Aorta (tissue), 5 donors: ENCODE results near the gene C9orf85. TPM values are rescaled to one million over a fixed set of nuclear protein-coding genes. Genes with fewer than 3 reads are reported as not detected.
"Not testable (repeated sequence)": the region's sequence is repeated elsewhere in the genome, so short reads cannot be mapped to it uniquely, and the experiment has no call there.

Experiments used
- ATAC-seq: fragments of 200-7000 bp; cut with Tn5 transposase; one replicate; pipeline ENCODE4 v1.9.1; 2022; ENCODE audit warnings: moderate library complexity; ENCODE audit not compliant: low FRiP score
- DNase-seq, 2 donors: peaks; one replicate each; pipeline ENCODE4 v3.0.0-alpha.2; 2020
- H3K27ac ChIP-seq, 2 donors: one replicate each; pipeline ENCODE4 v1.5.1; 2013; ENCODE audit warnings: low read length in 2 of 2, mild to moderate bottlenecking in 2 of 2, moderate library complexity in 2 of 2, control low read depth in 1 of 2, inconsistent platforms in 1 of 2, low read depth in 1 of 2
- H3K27me3 ChIP-seq, 2 donors: one replicate each; pipeline ENCODE4 v1.6.1; 2013; ENCODE audit warnings: control low read depth in 1 of 2, low read length in 1 of 2, mild to moderate bottlenecking in 1 of 2, moderate library complexity in 1 of 2; ENCODE audit not compliant: insufficient read depth in 2 of 2, control insufficient read depth in 1 of 2
- H3K36me3 ChIP-seq, 2 donors: one replicate each; pipeline ENCODE4 v1.6.1; 2013; ENCODE audit warnings: control low read depth in 1 of 2, low read length in 1 of 2, mild to moderate bottlenecking in 1 of 2; ENCODE audit not compliant: insufficient read depth in 2 of 2, control insufficient read depth in 1 of 2
- H3K4me1 ChIP-seq, 2 donors: one replicate each; pipeline ENCODE4 v1.6.1; 2013; ENCODE audit warnings: low read length in 2 of 2, control low read depth in 1 of 2, mild to moderate bottlenecking in 1 of 2, moderate library complexity in 1 of 2; ENCODE audit not compliant: insufficient read depth in 2 of 2, control insufficient read depth in 1 of 2
- H3K4me3 ChIP-seq, 2 donors: one replicate each; pipeline ENCODE4 v1.5.1; 2013; ENCODE audit warnings: low read length in 2 of 2, control low read depth in 1 of 2, mild to moderate bottlenecking in 1 of 2
- H3K9me3 ChIP-seq: one replicate; pipeline ENCODE4 v1.6.1; 2013; ENCODE audit warnings: mild to moderate bottlenecking, low read length; ENCODE audit not compliant: control insufficient read depth
- WGBS, 2 donors: extraction: QIAGEN DNeasy Blood & Tissue Kit; methylation state at CpG; one replicate each; pipeline ENCODE4 v1.1.7; 2013; 5-methylcytosine and 5-hydroxymethylcytosine counted together
- intact Hi-C, 2 donors: fragments of 100-400 bp; cut with DNase I; formaldehyde crosslinking; loops; one replicate each; pipeline versions ENCODE4 v1.14.2 to v1.15.0; 2022
- polyA plus RNA-seq, 2 donors: library from polyadenylated mRNA; stranded (reverse); fragments of 200-250 nt; gene quantifications; one replicate each; pipeline ENCODE4 v1.2.3, GENCODE V29; 2013
- total RNA-seq, 2 donors: library from RNA; stranded (reverse); fragmentation: NEBNext Ultra II Directional; extraction: Animal tissue kit (Norgen Biotek cat#: 25700); gene quantifications; one replicate each; pipeline ENCODE4 v1.2.1, GENCODE V29; 2021
- donor health status: healthy with polysubstance abuse.
- donor health status: Bipolar disorder and iron deficiency.
- donor health status: DM: no; HTN: no; CAD: no.
- donor health status: DM: no; HTN: no; CAD: no.
- donor health status: DM: yes; HTN: yes; CAD: no.

The C9orf85 gene
- total and polyA plus RNA-seq, 4 donors, result 15.5 to 17.9 (median 16.8) TPM

GRCh38 chr9:71944754-71945375 lies 33.4 kb downstream of the C9orf85 start:
- intact Hi-C loops, result loop anchor here in 1 of 2 donors (10.0 kb wide), 1 partner anchor 60 kb away; no protein-coding TSS in a partner anchor
- Histone ChIP-seq H3K4me3 (no peak overlapping the region), H3K27me3 (no peaks in the 10 kb centered on the region), H3K4me1 (peaks cover 2 to 5% of the 10 kb centered on the region in 2 donors), H3K9me3 (no peaks in the 10 kb centered on the region), H3K36me3 (no peaks in the 10 kb centered on the region), H3K27ac (no peak overlapping the region)
- no peak for DNase-seq
- 26 to 35% methylated on average over 2 of the region's 2 CpGs for WGBS, 2 donors
- no peak for ATAC-seq

GRCh38 chr9:71954652-71955051 lies 43.2 kb downstream of the C9orf85 start:
- H3K9me3 ChIP-seq, H3K4me3 ChIP-seq, H3K36me3 ChIP-seq, H3K27ac ChIP-seq, H3K27me3 ChIP-seq, DNase-seq, ATAC-seq, H3K4me1 ChIP-seq, intact Hi-C loops: not testable (repeated sequence)
- 31 to 37% methylated on average over 2 of the region's 2 CpGs for WGBS, 2 donors

- intact Hi-C loops, result no loop called here
Measured at GRCh38 chr9:71955300-71955915, 44.0 kb downstream of the C9orf85 start.

GRCh38 chr9:71962328-71962727 lies 50.9 kb downstream of the C9orf85 start:
- DNase-seq, result no peak
- ATAC-seq, result no peak
- intact Hi-C loops, result no loop called here
- Histone ChIP-seq H3K4me3 (no peak overlapping the region), H3K27ac (no peak overlapping the region), H3K4me1 (no peaks in the 10 kb centered on the region), H3K36me3 (no peaks in the 10 kb centered on the region), H3K9me3 (no peaks in the 10 kb centered on the region), H3K27me3 (no peaks in the 10 kb centered on the region)
- WGBS, 2 donors, result 93 to 94% methylated on average over 4 of the region's 4 CpGs

More at GRCh38 chr9:71955300-71955915, 44.0 kb downstream of the C9orf85 start:
- DNase-seq (no peak), ATAC-seq (no peak)
- H3K4me1 ChIP-seq, result peaks cover 0 to 2% of the 10 kb centered on the region in 2 donors
- H3K27ac ChIP-seq, result no peak overlapping the region
- no peaks in the 10 kb centered on the region for H3K9me3 ChIP-seq
- no peak overlapping the region for H3K4me3 ChIP-seq
- peaks cover 0 to 2% of the 10 kb centered on the region in 2 donors for H3K36me3 ChIP-seq
- WGBS, 2 donors, result 31 to 44% methylated on average over 1 of the region's 1 CpG
- H3K27me3 ChIP-seq, result no peaks in the 10 kb centered on the region

GRCh38 chr9:71963471-71963996 lies 52.1 kb downstream of the C9orf85 start:
- H3K4me1 ChIP-seq, ATAC-seq, H3K27me3 ChIP-seq, intact Hi-C loops, H3K27ac ChIP-seq, H3K36me3 ChIP-seq, H3K4me3 ChIP-seq, H3K9me3 ChIP-seq: not testable (repeated sequence)
- DNase-seq, result peak in 1 of 2 donors; percentile 37
- 90 to 92% methylated on average over 28 to 29 of the region's 29 CpGs for WGBS, 2 donors

- Histone ChIP-seq H3K4me1 (no peaks in the 10 kb centered on the region), H3K27ac (no peak overlapping the region), H3K27me3 (no peaks in the 10 kb centered on the region), H3K9me3 (no peaks in the 10 kb centered on the region), H3K4me3 (no peak overlapping the region), H3K36me3 (no peaks in the 10 kb centered on the region)
- 99 to 100% methylated on average over 1 of the region's 1 CpG for WGBS, 2 donors
- intact Hi-C loops, result no loop called here
- no peak for DNase-seq
- no peak for ATAC-seq
Measured at GRCh38 chr9:71965403-71965802, 54.0 kb downstream of the C9orf85 start.

GRCh38 chr9:71966601-71967000 lies 55.2 kb downstream of the C9orf85 start:
- DNase-seq (no peak), ATAC-seq (no peak)
- no peak overlapping the region for H3K27ac ChIP-seq
- H3K36me3 ChIP-seq, result no peaks in the 10 kb centered on the region
- 73 to 79% methylated on average over 5 of the region's 5 CpGs for WGBS, 2 donors
- no peaks in the 10 kb centered on the region for H3K4me1 ChIP-seq
- no peak overlapping the region for H3K4me3 ChIP-seq
- no peaks in the 10 kb centered on the region for H3K27me3 ChIP-seq
- H3K9me3 ChIP-seq, result no peaks in the 10 kb centered on the region
- intact Hi-C loops, result no loop called here

- intact Hi-C loops, result no loop called here
- Histone ChIP-seq H3K9me3 (no peaks in the 10 kb centered on the region), H3K36me3 (no peaks in the 10 kb centered on the region), H3K27me3 (no peaks in the 10 kb centered on the region), H3K27ac (no peak overlapping the region), H3K4me3 (no peak overlapping the region), H3K4me1 (no peaks in the 10 kb centered on the region)
- no peak for ATAC-seq
- DNase-seq, result no peak
- 89% methylated on average over 10 of the region's 10 CpGs for WGBS, 2 donors
Measured at GRCh38 chr9:71968541-71969090, 57.2 kb downstream of the C9orf85 start.

GRCh38 chr9:71975833-71976232 lies 64.4 kb downstream of the C9orf85 start:
- Histone ChIP-seq H3K27me3 (no peaks in the 10 kb centered on the region), H3K27ac (no peak overlapping the region), H3K4me1 (no peaks in the 10 kb centered on the region), H3K36me3 (no peaks in the 10 kb centered on the region), H3K9me3 (no peaks in the 10 kb centered on the region), H3K4me3 (no peak overlapping the region)
- intact Hi-C loops, result loop anchor here in 1 of 2 donors (5.0 kb wide), 1 partner anchor 169 kb away; no protein-coding TSS in a partner anchor
- ATAC-seq (no peak), DNase-seq (no peak)
